Effector CD8-positive, alpha-beta T cell (primary cell): Measurements from ENCODE around the gene BCAN.
"Not testable (repeated sequence)": the region's sequence is repeated elsewhere in the genome, so short reads cannot be mapped to it uniquely, and the experiment has no call there.

Source experiments
- DNase-seq: peaks from one replicate; lab custom pipeline; 2025; lab: John Stamatoyannopoulos, UW
- total RNA-seq, 4 experiments: gene quantifications; one replicate each; lab custom pipeline; 2026; lab: John Stamatoyannopoulos, UW

Gene BCAN
- 0 to 0.61 (median 0.10) reads per million in 4 experiments for total RNA-seq

- no peak for DNase-seq
Observed at GRCh38 chr1:156641761-156642264, at the start of gene BCAN. Gene BCAN, plus strand, starts transcription at chr1:156642117. Its CDS starts 3,938 bp downstream, at chr1:156646055.

- DNase-seq = no peak
Observed at GRCh38 chr1:156592158-156592909, 49.6 kb upstream of the BCAN start.

- no peak for DNase-seq
Observed at GRCh38 chr1:156592910-156593660, 48.8 kb upstream of the BCAN start.

- DNase-seq = no peak
Observed at GRCh38 chr1:156593661-156593989, 48.3 kb upstream of the BCAN start.

GRCh38 chr1:156594190-156594589, 47.7 kb upstream of the BCAN start:
- no peak for DNase-seq

GRCh38 chr1:156595016-156595415, 46.9 kb upstream of the BCAN start:
- no peak for DNase-seq

- no peak for DNase-seq
Observed at GRCh38 chr1:156596426-156596825, 45.5 kb upstream of the BCAN start.

GRCh38 chr1:156598125-156598524, 43.8 kb upstream of the BCAN start:
- DNase-seq = no peak

- no peak for DNase-seq
Observed at GRCh38 chr1:156598731-156599432, 43.0 kb upstream of the BCAN start.

GRCh38 chr1:156599811-156600210, 42.1 kb upstream of the BCAN start:
- DNase-seq = no peak

- no peak for DNase-seq
Observed at GRCh38 chr1:156600733-156601121, 41.2 kb upstream of the BCAN start.

GRCh38 chr1:156601122-156601830, 40.6 kb upstream of the BCAN start, which contains the start of gene GPATCH4:
Gene GPATCH4, minus strand, starts transcription at chr1:156601479.
- peak; percentile 63 for DNase-seq

GRCh38 chr1:156601892-156602291, 40.0 kb upstream of the BCAN start:
- DNase-seq = no peak

- no peak for DNase-seq
Observed at GRCh38 chr1:156602557-156602993, 39.3 kb upstream of the BCAN start.

- not testable (repeated sequence) for DNase-seq
Observed at GRCh38 chr1:156607344-156607743, 34.6 kb upstream of the BCAN start.

- peak; percentile 27 for DNase-seq
Observed at GRCh38 chr1:156608036-156608674, 33.8 kb upstream of the BCAN start.

- peak; percentile 48 for DNase-seq
Observed at GRCh38 chr1:156608981-156609380, 32.9 kb upstream of the BCAN start.

- not testable (repeated sequence) for DNase-seq
Observed at GRCh38 chr1:156610072-156610471, 31.8 kb upstream of the BCAN start.

GRCh38 chr1:156612666-156613065, 29.3 kb upstream of the BCAN start:
- no peak for DNase-seq

GRCh38 chr1:156615946-156616345, 26.0 kb upstream of the BCAN start:
- DNase-seq = no peak

- no peak for DNase-seq
Observed at GRCh38 chr1:156616463-156616862, 25.5 kb upstream of the BCAN start.
